Activated naive CD8-positive, alpha-beta T cell treated with anti-CD3 and anti-CD28 coated beads, Interleukin-2, amount 10 ng/mL, durations not matched to agents 7 days and 5 days (primary cell): ENCODE results near the gene MYH9. TPM values are rescaled to one million over a fixed set of nuclear protein-coding genes. Genes with fewer than 3 reads are reported as not detected.

ENCODE experiments used
- ATAC-seq: fragments of 150-1000 bp; cut with Tn5 transposase; one replicate; pipeline ENCODE4 v1.10.0; 2021; ENCODE audit warnings: low read depth, moderate library complexity
- POLR2A ChIA-PET: fragments of 350-600 bp; sonication (Branson Sonifier 250); formaldehyde crosslinking; loops from one replicate; lab custom pipeline; 2021; ENCODE audit warnings: antibody characterized with exemption; lab: Charles Lee
- DNase-seq: peaks from one replicate; pipeline ENCODE4 v3.0.0; 2021
- H3K27ac Mint-ChIP-seq: one replicate; pipeline ENCODE4 v1.8.0; 2022; ENCODE audit warnings: mild to moderate bottlenecking, mixed read lengths
- H3K27me3 Mint-ChIP-seq: one replicate; pipeline ENCODE4 v1.8.0; 2022; ENCODE audit warnings: mild to moderate bottlenecking, moderate library complexity, mixed read lengths
- H3K36me3 Mint-ChIP-seq: one replicate; pipeline ENCODE4 v1.8.0; 2021; ENCODE audit warnings: mild to moderate bottlenecking, mixed read lengths
- H3K4me1 Mint-ChIP-seq: one replicate; pipeline ENCODE4 v1.8.0; 2021; ENCODE audit warnings: mixed read lengths
- H3K4me3 Mint-ChIP-seq: one replicate; pipeline ENCODE4 v1.8.0; 2022; ENCODE audit warnings: mild to moderate bottlenecking, moderate library complexity, mixed read lengths
- H3K9me3 Mint-ChIP-seq: one replicate; pipeline ENCODE4 v1.8.0; 2021; ENCODE audit warnings: mixed read lengths
- total RNA-seq, 2 experiments: library from RNA; stranded (reverse); gene quantifications; one replicate each; pipeline ENCODE4 v1.2.3, GENCODE V29; 2021

Gene MYH9
- total RNA-seq, 2 experiments from 2014 or later, result 803 to 821 TPM

DNA sequence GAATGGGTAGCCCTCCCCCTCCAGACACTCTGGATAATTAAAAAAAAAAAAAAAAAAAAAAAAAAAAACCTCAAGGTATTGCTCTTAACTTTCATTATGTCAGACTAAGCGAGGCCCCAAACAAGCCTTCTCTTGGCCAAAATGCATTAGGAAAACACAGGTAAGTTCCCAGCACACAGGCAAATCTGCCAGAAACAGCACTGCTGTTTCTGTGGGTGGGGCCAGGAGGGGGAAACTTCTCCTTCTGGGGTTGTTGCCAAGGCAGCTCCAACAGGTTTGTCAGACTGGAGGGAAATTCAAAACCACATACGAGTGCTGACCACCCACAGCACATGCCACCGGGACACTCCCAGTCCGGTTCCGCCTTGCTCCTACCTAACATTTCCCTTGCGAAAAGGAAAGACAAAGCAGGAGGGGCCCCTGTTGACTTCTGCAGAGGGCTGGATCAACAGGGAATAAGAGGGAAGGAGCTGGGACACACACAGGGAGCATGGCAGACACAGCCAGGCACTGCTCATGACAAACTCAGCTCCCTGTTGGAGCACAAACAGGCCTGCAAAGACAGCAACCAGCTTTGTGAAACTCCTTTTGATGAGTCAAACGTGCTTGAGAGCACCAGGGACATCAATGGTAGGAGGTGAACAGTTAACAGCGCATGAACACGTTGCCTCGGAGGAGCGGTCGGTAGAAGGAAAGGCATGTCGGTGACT, 55.0 kb downstream of the MYH9 start:
- DNase-seq (peak; percentile 54), ATAC-seq (peak; percentile 17)
- H3K4me1 Mint-ChIP-seq, result peaks cover 94% of the 10 kb centered on the region
- POLR2A ChIA-PET, result interaction anchor here (0.7 to 4.5 kb wide), 16 partner anchors 12 to 174 kb away, joined by 3 to 62 read pairs (median 6); partner anchors contain the start of genes APOL2, FOXRED2, MYH9 and TXN2
- no peaks in the 10 kb centered on the region for H3K9me3 Mint-ChIP-seq
- H3K27me3 Mint-ChIP-seq, result no peaks in the 10 kb centered on the region
- H3K4me3 Mint-ChIP-seq, result peak overlapping the region; percentile 74
- peaks cover 64% of the 10 kb centered on the region for H3K36me3 Mint-ChIP-seq
- peak overlapping the region; percentile 98 for H3K27ac Mint-ChIP-seq

DNA sequence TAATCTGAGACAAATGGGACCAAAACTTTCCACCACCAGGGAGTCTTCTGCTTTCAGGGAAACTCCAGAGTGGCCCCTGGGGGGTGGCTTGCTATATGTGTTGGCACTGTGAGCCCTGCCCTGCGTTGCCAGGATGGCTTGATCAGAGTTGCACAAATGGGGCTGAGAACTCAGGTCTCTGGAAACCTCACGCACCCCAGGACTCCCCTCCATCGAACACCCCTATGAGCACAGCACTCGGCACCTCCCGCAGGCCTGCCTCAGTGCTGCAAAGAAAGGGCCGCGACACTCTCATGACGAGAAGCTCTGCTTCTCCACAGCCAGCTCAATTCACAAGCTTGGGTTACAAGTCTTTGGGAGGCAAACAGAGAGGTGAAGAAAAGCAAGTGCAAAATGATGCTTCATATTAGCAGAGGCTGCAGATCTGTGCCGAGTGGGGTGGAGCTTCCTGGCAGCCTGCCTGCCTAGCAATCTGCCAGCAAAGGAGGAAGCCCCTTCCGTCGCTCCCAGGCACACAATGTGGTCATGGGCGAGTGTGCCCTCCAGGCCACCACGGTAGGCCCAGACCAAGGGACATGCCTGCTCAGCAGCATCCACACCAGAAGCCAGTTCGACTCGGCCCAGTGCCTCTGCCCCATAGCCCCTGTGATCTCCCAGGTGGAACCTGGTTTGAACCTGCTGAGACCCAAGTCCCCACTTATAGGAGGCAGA, 55.7 kb downstream of the MYH9 start:
- Mint-ChIP-seq H3K4me1 (peaks cover 93% of the 10 kb centered on the region), H3K4me3 (peak overlapping the region; percentile 90), H3K27ac (peak overlapping the region; percentile 98), H3K9me3 (no peaks in the 10 kb centered on the region), H3K36me3 (peaks cover 63% of the 10 kb centered on the region), H3K27me3 (no peaks in the 10 kb centered on the region)
- ATAC-seq, result peak; percentile 22
- POLR2A ChIA-PET, result interaction anchor here (0.6 to 4.5 kb wide), 21 partner anchors 8 to 150 kb away, joined by 3 to 62 read pairs (median 6); partner anchors contain the start of genes APOL2, MYH9 and TXN2
- peak; percentile 74 for DNase-seq

DNA sequence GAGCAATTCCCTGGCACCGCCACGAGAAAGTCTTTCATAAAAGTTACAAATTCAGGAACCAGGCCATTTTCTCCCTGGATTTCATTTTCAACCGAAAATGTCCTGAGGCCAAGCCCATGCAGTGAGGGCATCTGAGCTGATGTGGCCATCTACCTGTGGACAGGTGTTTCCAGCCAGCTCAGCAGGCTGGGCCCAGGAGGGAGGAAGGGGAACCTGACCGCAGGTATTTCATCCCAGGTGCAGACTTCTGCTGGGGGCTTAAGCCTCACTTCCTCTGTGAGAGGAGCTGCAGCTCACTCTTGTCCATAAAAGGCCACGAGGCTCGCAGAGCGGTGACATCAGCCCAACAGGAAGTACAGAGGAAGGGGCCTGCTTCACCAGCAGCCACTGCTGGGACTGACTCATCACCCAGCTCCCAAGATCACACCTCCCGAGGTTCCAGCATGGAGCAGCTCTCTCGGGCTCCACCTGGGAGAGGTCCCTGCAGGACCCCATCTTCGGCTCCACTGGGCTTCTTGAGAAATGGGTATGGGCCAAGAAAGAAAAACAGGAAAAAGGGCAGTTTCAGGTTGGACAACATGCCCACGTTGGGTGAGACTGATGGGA, 56.4 kb downstream of the MYH9 start:
- Mint-ChIP-seq H3K27me3 (no peaks in the 10 kb centered on the region), H3K36me3 (peaks cover 62% of the 10 kb centered on the region), H3K27ac (peak overlapping the region; percentile 98), H3K4me3 (peak overlapping the region; percentile 90), H3K4me1 (peaks cover 88% of the 10 kb centered on the region), H3K9me3 (no peaks in the 10 kb centered on the region)
- DNase-seq (peak; percentile 73), ATAC-seq (peak; percentile 60)
- POLR2A ChIA-PET, result interaction anchor here (0.6 to 4.5 kb wide), 18 partner anchors 8 to 139 kb away, joined by 3 to 62 read pairs (median 6); partner anchors contain the start of genes APOL2 and MYH9

DNA sequence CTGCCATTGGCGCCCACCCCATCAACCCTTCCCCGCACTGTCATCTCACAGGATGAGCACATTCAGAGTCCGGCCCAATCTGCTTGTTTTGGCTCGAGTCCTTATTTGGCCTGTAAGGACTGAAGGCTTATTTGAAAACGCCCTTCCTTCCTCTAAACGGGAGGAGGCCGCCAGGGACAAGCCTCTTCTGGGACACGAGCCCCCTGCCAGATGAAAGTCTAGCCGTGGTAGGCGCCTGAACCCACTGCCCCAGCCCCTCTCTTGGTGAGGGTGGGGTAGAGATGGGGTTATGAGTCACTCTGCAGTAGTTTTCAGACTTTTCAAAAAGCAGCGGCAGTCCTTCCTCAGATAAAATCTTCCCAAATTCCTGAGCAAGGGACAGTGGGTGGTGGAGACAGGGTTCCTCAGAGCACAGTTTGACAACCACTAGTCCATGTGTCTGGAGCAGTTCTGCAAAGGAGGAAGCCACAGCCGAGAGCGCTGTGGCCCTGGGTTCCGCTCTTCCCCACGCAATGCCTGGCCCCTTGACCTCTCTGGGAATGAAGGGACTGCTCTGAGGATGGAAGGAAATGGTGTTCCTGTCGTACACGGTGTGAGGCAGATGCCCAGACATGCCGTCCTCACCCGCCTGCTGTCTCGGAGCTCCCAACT, 57.0 kb downstream of the MYH9 start:
- Mint-ChIP-seq H3K4me1 (peaks cover 84% of the 10 kb centered on the region), H3K9me3 (no peaks in the 10 kb centered on the region), H3K4me3 (peak overlapping the region; percentile 90), H3K27ac (peak overlapping the region; percentile 98), H3K36me3 (peaks cover 58% of the 10 kb centered on the region), H3K27me3 (no peaks in the 10 kb centered on the region)
- peak; percentile 46 for DNase-seq
- no peak for ATAC-seq
- POLR2A ChIA-PET, result interaction anchor here (0.8 to 4.5 kb wide), 16 partner anchors 9 to 140 kb away, joined by 3 to 62 read pairs (median 6); partner anchors contain the start of gene MYH9

DNA sequence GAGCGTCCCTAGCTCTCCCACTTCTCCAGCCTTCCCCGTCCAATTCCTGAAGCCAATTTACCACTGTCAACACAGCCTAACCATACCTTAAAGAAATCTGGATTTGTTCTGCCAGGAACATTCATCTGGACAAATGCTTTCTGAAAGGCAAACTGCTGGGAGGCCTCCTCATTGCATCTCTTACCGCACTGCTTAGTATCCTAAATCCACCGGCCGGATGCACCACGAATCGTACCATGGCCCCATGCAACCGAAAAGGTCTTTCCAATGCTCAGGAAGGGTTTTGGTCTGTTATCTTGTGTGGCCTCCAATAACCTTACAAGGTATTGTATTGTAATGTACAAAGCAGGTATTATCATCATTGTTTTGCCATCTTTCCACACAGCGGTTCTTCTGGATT, 57.6 kb downstream of the MYH9 start:
- no peaks in the 10 kb centered on the region for H3K9me3 Mint-ChIP-seq
- DNase-seq, result no peak
- H3K27ac Mint-ChIP-seq, result peak overlapping the region; percentile 98
- POLR2A ChIA-PET, result interaction anchor here (1.3 to 2.3 kb wide), 2 partner anchors 19 to 55 kb away, joined by 4 to 7 read pairs; no protein-coding TSS in a partner anchor
- peak overlapping the region; percentile 90 for H3K4me3 Mint-ChIP-seq
- peaks cover 60% of the 10 kb centered on the region for H3K36me3 Mint-ChIP-seq
- ATAC-seq, result no peak
- H3K4me1 Mint-ChIP-seq, result peaks cover 78% of the 10 kb centered on the region
- no peaks in the 10 kb centered on the region for H3K27me3 Mint-ChIP-seq

DNA sequence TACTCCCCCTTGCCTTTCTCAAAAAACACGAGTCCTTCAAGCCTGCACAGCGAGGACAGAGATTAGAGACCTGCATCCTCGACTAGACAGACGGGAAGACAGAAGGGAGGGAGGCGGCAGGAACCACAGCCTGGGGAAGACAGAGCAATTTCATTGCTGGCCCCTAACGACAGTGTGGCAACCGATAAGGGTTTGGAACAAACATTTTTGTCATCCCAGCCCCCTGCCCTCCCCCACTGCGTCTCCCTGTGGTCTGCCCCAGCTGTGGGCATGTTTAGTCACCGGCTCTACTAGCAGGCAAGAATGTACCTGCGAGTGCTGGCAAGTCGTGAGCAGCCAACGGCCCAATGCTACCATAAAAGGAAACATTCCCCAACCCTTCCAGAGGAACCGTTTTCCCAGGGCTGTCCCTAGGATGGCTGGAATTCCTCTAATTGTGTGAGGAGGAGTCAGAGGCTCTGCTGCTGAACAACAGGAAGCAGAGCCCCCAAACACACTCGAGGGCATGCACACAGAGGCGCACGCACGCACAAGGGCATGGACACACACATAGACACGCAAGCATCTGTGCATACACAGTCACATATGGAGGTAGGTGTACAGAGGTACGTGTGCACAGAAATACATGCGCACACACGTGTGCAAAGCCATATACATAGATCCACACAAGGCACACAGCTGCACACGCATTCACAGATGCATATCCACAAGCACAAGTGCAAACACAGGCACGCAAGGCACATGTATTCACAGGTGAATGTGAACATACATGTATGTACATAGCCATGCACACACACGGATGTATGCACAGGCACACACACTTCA, 58.3 kb downstream of the MYH9 start:
- ATAC-seq (peak; percentile 21), DNase-seq (peak; percentile 72)
- no peaks in the 10 kb centered on the region for H3K27me3 Mint-ChIP-seq
- peaks cover 61% of the 10 kb centered on the region for H3K36me3 Mint-ChIP-seq
- POLR2A ChIA-PET, result interaction anchor here (0.6 to 2.3 kb wide), 12 partner anchors 8 to 177 kb away, joined by 3 to 7 read pairs (median 4); partner anchors contain the start of genes FOXRED2, MYH9 and TXN2
- peaks cover 74% of the 10 kb centered on the region for H3K4me1 Mint-ChIP-seq
- H3K4me3 Mint-ChIP-seq, result peak overlapping the region; percentile 90
- no peaks in the 10 kb centered on the region for H3K9me3 Mint-ChIP-seq
- H3K27ac Mint-ChIP-seq, result peak overlapping the region; percentile 98

DNA sequence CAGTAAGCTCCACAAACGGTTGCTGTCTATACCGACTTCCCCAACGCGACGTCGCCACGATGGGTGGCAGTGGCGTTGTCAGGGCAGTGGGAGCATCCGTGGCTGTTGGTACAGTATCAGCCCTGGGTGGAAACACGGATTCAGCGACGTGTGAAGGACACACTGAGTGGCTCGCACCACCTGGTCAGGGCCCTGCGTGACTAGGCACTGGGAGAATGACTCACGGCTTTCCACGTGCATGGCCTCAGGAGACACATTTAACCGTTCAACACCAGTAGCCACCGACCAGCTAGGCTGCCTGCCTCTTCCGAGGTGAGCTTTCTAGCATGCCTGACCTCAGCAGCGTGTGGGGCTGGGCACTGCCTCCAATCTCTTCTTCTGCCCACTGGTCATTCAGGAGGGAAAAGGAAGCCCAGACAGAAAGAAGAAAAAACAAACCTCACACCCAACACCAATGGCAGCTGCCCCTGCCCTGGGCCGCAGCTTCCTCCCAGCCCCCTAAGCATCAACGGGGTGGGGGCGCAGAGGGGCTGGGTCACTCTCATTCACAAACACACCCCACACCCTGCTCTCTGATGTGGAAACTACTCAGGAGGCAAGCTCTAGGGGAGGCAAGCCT, 59.0 kb downstream of the MYH9 start:
- peak overlapping the region; percentile 90 for H3K4me3 Mint-ChIP-seq
- DNase-seq (peak; percentile 55), ATAC-seq (peak; percentile 3)
- POLR2A ChIA-PET, result interaction anchor here (0.6 to 2.3 kb wide), 16 partner anchors 9 to 178 kb away, joined by 3 to 7 read pairs (median 4); partner anchors contain the start of genes FOXRED2, MYH9 and TXN2
- no peaks in the 10 kb centered on the region for H3K27me3 Mint-ChIP-seq
- H3K27ac Mint-ChIP-seq, result peak overlapping the region; percentile 98
- no peaks in the 10 kb centered on the region for H3K9me3 Mint-ChIP-seq
- H3K36me3 Mint-ChIP-seq, result peaks cover 63% of the 10 kb centered on the region
- peaks cover 67% of the 10 kb centered on the region for H3K4me1 Mint-ChIP-seq

DNA sequence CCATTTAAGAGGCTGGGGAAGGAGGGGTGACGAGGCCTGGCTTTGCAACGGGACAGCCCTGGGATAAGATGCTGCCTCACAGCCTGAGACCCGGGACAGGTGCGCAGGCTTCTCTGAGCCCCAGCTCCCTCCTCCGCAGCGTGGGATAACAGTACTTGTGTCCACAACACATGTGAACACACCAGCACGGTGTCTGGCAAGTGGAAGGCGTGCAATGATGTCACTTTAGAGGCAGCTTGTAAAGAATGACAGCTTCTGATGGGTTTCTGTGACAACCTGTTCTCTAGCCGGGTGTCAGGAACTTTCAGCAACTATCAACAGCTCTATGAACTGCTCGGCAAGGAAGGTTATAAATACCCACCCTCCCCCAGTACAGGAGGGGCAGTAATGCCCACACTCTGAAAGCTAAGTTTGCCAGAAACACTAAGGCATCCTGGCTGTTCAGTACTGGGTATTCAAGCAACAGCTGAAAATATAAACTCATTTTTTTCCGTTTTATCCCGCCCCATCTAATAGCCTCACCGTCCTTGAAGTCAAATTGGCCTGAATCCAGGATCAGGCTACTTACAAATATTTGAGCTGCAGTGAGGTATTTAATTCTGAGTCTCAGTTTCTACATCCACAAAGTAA, 59.7 kb downstream of the MYH9 start:
- no peak for DNase-seq
- POLR2A ChIA-PET, result interaction anchor here (0.7 to 2.3 kb wide), 14 partner anchors 9 to 154 kb away, joined by 3 to 7 read pairs (median 4); partner anchors contain the start of genes MYH9 and TXN2
- H3K36me3 Mint-ChIP-seq, result peaks cover 57% of the 10 kb centered on the region
- no peak for ATAC-seq
- no peaks in the 10 kb centered on the region for H3K27me3 Mint-ChIP-seq
- H3K9me3 Mint-ChIP-seq, result no peaks in the 10 kb centered on the region
- H3K27ac Mint-ChIP-seq, result peak overlapping the region; percentile 98
- peaks cover 60% of the 10 kb centered on the region for H3K4me1 Mint-ChIP-seq
- peak overlapping the region; percentile 90 for H3K4me3 Mint-ChIP-seq

DNA sequence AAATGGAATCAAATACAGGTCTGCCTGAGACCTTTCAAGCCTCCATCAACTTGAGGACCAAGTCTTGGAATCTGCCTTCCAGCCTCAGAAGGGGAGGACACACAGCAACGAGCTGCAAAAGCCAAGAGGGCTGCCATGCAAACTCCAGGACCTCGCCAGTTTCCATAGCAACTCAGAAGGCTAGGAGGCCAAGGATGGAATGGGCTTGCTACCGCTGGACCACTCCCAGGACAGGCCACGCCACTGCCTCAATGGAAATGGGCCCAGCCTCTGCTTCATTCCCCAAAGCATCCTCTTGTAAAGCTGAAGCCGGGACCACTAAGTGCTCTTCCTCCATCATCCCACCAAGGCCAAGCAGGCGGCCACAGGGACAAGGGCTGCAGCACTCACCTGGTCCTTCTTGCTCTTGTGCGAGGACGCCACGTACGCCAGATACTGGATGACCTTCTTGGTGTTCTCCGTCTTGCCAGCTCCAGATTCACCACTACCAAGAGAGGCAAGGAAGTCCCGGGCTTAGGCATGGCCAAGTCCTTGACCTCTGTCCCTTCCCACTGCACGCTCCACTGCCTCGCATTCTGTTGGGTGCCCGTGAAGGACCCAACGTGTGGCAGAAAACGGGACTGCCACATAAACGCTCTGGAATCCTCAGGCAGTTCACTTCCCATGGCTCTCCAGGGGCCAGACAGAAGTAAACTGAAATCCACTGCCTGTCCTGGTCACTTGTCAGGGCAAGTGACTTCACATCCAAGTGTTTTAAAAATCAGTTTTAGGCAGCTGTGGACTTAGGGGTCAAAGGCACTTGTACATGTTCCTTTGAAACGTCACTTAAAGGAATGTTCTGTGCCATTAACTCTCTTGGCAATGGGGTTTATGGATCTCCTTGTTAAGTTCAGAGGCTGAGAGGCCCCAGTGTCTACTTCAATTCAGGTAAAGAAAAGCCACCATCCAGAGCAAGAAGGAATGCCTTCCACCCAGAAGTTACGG, 61.3 kb downstream of the MYH9 start:
- no peak for ATAC-seq
- peaks cover 51% of the 10 kb centered on the region for H3K36me3 Mint-ChIP-seq
- POLR2A ChIA-PET, result interaction anchor here (0.9 kb wide), 1 partner anchor 9 kb away, joined by 3 read pairs; no protein-coding TSS in a partner anchor
- no peaks in the 10 kb centered on the region for H3K9me3 Mint-ChIP-seq
- no peak overlapping the region for H3K4me3 Mint-ChIP-seq
- H3K4me1 Mint-ChIP-seq, result peaks cover 48% of the 10 kb centered on the region
- no peak for DNase-seq
- peak overlapping the region; percentile 98 for H3K27ac Mint-ChIP-seq
- no peaks in the 10 kb centered on the region for H3K27me3 Mint-ChIP-seq
